ENCODE data around the gene RFTN2.
A peak's percentile ranks its signal among the peaks of the same experiment; 100 is the strongest.
"Not testable (repeated sequence)": the region's sequence is repeated elsewhere in the genome, so short reads cannot be mapped to it uniquely, and the experiment has no call there.

Gene RFTN2

DNA sequence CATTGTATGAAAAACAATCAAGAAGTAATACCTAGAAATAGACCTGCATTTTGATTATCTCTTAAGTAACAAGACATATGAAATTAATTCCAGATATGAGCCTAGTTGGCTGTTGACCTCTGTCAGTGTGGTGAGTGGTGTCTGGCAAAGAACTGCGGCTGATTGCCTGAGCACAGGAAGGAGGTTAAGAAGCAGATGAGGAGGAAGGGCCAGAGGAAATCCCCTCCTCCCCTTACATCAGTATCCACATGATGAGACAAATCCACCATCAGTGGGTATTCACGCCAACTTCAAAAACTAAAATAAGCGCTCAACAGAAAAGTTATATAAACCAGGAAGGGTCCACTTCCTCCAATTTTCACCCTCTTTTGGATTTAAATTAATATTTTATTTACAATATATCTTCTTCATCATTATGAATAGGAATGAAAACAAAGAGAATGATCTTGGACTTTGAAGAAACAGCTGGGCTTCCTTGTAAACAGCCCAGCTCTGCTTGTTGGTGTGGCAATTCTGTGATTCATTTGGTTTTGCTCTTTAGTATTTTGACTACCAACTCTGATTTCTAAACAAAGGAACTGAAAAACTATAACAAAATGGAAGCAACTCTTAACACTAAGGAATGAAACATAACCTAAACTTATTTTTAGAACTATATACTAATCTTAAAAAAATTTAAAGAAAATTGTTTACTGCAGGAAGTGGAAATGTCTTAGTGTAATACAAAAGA, 27.3 kb downstream of the RFTN2 start:
- no peak for DNase-seq
- ATAC-seq = no peak
- Mint-ChIP-seq H3K27me3 (no peaks in the 10 kb centered on the region), H3K4me3 (no peak overlapping the region), H3K4me1 (peaks cover 6% of the 10 kb centered on the region), H3K9me3 (no peaks in the 10 kb centered on the region), H3K27ac (peak overlapping the region in 1 of 2 donors; percentile 55)

DNA sequence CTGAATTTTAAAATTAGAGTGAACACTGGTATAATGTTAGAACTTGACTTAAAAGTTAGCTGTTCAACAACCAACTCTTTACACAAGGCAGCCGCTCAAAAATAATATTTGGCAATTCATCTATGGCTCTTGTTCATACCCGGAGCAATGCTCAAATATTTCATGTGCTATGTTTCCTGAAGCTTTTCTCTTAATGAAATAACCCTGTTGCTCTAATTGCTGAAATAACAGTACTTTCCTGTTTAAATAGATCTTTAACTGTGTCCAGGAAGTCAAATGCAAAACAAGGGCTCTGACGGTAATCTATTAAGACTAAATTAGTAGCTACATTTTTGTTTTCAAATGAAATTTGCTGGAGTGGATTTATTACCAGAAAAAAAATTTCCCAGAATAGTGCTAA, 33.7 kb downstream of the RFTN2 start:
- H3K9me3 Mint-ChIP-seq = peaks cover 0 to 5% of the 10 kb centered on the region in 2 donors
- H3K27me3 Mint-ChIP-seq = no peaks in the 10 kb centered on the region
- no peak for DNase-seq
- H3K4me1 Mint-ChIP-seq = peaks cover 6% of the 10 kb centered on the region
- no peak overlapping the region for H3K4me3 Mint-ChIP-seq
- no peak overlapping the region for H3K27ac Mint-ChIP-seq
- ATAC-seq = no peak

DNA sequence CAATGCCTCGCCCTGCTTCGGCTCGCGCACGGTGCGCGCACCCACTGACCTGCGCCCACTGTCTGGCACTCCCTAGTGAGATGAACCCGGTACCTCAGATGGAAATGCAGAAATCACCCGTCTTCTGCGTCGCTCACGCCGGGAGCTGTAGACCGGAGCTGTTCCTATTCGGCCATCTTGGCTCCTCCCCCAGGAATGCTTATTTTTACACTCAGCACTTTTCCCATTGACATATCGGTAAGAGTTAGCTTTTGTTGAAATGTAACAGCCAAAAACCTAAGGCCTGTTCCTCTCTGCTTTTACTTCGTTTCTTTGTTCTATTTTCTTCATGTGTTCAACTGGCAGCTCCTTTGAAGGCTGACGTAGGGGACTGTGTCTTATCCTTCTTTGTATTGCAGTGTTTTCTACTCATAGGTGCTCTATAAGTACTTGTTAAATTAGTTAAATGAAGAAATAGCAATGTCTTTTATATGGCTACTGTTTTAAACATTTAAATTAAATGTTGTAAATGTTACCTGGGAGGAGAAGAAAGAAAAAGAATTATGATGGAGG, 34.7 kb downstream of the RFTN2 start:
- not testable (repeated sequence) for DNase-seq, H3K4me1 Mint-ChIP-seq, H3K9me3 Mint-ChIP-seq, H3K27me3 Mint-ChIP-seq, ATAC-seq
- H3K27ac Mint-ChIP-seq = peak overlapping the region in 1 of 2 donors; percentile 63
- H3K4me3 Mint-ChIP-seq = peak overlapping the region; percentile 55 to 65

DNA sequence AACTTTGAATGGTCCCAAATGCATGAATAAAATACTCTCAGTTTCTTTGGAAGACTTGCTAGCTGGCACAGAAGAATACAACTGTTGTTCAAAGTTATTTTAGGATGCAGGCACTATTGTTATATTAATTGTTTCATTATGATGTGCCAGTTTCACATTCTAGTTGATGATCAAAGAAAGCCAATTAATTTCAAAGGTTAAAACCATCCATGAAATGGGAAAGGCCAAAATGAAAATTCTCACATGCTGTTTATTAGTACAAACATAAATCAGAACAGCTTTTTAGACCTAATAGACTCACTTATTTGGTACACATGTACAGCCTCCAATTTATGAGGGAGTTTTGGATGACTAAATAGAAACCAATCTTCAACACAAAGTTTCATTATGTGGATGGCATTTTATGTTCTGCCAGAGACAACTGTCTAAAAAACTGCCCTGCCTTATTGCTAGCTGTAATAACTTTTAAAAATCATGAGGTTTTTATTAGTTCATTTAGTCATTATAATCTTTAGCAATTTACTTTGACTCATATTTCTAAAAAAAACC, 42.2 kb downstream of the RFTN2 start:
- ATAC-seq (no peak), DNase-seq (no peak)
- Mint-ChIP-seq H3K27ac (no peak overlapping the region), H3K4me1 (no peaks in the 10 kb centered on the region), H3K9me3 (peaks cover 11 to 12% of the 10 kb centered on the region in 2 donors), H3K27me3 (no peaks in the 10 kb centered on the region), H3K4me3 (no peak overlapping the region)

DNA sequence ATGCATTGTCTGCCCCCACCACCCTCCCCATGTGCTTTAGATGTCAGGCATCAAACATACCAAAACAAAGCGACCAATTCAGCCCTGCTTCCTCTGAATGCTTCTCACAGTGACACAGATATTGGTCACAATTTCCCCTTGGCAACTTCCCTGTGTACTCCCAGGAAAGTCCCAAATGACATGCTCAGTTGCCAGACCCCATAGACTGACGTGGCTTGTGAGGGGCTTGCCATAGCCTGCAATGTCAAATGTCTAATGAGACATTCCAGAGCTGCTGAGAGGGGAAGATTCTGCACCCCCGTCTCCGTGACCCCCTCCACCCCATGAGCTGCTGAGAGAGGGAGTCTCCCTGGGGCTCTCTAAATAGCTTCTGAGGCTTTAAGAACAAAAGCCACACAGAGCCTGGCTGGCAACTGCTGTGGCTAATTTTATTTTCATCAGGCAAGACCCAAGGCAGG, 47.3 kb downstream of the RFTN2 start:
- no peaks in the 10 kb centered on the region for H3K27me3 Mint-ChIP-seq
- H3K4me3 Mint-ChIP-seq = no peak overlapping the region
- no peaks in the 10 kb centered on the region for H3K4me1 Mint-ChIP-seq
- DNase-seq (no peak), ATAC-seq (peak; percentile 28)
- H3K9me3 Mint-ChIP-seq = peaks cover 11 to 12% of the 10 kb centered on the region in 2 donors
- peak overlapping the region in 1 of 2 donors; percentile 3 for H3K27ac Mint-ChIP-seq

DNA sequence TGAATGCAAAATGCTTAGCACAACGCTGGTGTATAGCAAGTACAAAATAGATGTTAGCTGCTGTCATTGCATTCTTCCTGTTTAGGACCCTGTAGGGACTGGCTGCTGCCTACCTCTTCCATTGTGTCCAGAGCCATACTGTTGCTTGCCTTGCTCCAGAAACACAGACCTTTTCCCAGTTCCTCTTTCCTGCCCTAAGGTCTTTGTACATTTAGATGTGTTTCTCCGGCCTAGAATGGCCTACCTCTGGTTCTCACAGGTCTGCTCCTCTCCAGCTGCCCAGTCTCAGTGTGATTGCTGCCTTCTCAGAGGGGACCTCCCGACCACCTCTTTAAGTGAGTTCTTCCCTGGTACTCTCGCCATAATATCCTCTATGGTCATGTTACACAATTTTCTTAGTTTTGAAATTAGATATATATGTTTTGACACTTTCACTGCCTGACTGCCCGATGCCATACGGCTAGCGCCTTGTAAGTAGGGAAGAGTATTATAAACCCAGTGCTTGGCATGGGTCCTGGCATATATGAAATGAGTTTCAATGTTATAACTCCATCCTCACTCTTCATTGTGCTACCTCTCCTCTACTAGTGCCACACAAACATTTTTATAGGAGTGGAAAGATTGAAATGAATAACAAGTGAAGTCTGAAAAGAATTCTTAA, 48.3 kb downstream of the RFTN2 start:
- Mint-ChIP-seq H3K27me3 (no peaks in the 10 kb centered on the region), H3K4me3 (no peak overlapping the region), H3K4me1 (no peaks in the 10 kb centered on the region), H3K27ac (no peak overlapping the region), H3K9me3 (peaks cover 4 to 7% of the 10 kb centered on the region in 2 donors)
- ATAC-seq (no peak), DNase-seq (no peak)

DNA sequence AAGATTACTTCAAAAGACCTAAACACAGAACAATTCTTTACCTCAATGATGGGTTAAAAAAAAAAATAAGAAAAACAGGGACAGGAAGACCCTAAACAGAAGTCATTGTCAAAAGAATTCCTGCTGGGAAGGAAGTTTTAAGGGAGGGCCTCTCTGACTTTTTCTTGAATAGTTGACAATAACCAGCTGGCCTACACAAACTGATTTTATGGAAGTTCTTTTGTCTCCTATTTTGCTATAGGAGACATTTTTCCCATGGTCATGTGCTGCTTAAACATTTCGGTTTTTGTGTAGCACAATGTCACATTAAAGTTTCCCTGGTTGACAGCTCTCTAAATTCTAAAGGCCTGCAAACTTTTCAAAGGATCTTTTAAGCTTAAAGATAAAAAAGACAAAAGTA, 55.3 kb downstream of the RFTN2 start:
- H3K9me3 Mint-ChIP-seq = no peaks in the 10 kb centered on the region
- no peak overlapping the region for H3K4me3 Mint-ChIP-seq
- no peaks in the 10 kb centered on the region for H3K4me1 Mint-ChIP-seq
- H3K27ac Mint-ChIP-seq = no peak overlapping the region
- ATAC-seq (no peak), DNase-seq (no peak)
- H3K27me3 Mint-ChIP-seq = no peaks in the 10 kb centered on the region

DNA sequence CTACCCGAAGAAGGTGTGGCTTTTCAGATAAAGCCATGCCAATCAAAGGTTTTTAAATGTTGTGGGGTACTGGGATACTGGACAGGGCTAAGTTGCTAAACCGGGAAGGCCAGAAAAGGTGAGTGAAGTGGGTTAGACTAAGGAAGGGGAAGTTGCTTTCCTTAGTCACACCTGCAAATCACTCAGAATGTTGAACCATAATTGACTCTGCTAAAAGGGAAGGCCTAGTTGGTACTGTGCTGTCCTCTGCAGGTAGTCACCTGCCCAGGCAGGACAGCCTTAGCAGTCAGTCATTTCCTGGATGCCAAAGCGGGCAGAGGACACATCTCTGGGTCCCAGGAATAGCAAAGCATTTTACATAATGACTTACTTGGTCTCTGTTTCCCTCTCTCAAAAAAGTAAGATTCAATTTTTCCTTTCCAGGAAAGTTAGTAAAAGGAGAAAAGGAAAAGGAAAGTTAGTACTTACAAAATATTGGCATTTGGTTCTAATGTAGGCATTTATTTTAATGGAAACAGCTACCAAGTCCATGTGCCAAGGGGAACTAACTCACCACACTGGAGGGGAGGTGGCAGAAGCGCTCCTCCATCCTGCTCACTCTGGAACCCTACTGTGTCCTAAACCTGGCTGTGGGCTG, 60.3 kb downstream of the RFTN2 start:
- no peaks in the 10 kb centered on the region for H3K9me3 Mint-ChIP-seq
- ATAC-seq (peak; percentile 62), DNase-seq (no peak)
- H3K27me3 Mint-ChIP-seq = no peaks in the 10 kb centered on the region
- peaks cover 7% of the 10 kb centered on the region for H3K4me1 Mint-ChIP-seq
- H3K4me3 Mint-ChIP-seq = no peak overlapping the region
- no peak overlapping the region for H3K27ac Mint-ChIP-seq

DNA sequence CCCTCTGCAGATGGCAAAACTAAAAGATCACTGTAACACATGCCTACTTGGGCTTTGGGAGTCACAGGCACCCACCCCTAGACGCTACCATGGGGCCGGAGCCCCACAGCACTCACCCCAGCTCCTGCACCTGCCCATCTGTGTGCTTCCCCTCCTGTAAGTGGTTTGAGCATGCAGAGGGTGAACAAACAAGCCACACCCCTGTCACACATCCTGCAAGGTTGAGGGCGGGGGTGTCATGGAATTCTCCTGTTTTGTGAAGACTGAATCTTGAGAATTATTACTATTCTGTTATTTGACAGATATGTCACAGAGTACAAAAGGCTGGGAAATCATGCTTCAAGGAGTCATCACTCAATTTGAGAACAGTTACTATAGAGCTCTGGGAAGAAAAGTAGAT, 60.9 kb downstream of the RFTN2 start:
- Mint-ChIP-seq H3K4me3 (no peak overlapping the region), H3K9me3 (no peaks in the 10 kb centered on the region), H3K27me3 (no peaks in the 10 kb centered on the region), H3K4me1 (peaks cover 7% of the 10 kb centered on the region), H3K27ac (no peak overlapping the region)
- no peak for DNase-seq
- no peak for ATAC-seq

DNA sequence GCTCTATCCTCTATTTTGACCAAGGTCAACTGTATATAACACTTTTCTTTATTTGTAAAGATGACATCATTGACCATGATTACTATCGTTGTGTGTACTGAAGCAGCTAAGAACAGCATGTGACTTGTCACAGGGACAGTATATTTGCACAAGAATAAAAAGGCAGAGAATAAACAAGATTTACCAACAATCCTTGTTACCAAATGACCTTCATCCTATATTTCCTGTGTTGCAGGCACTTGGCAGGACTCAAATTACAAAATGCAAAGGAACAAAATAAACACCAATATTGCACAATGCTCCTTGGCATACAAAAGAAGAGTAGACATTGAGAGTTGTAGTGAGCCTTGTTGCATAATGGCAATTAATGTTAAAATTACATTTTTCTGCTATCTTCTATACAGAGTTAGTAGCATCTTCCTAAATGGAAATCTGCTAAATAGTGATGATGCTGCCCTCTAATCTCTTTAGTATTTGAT, 61.8 kb downstream of the RFTN2 start:
- peaks cover 7% of the 10 kb centered on the region for H3K4me1 Mint-ChIP-seq
- no peak overlapping the region for H3K4me3 Mint-ChIP-seq
- ATAC-seq = no peak
- H3K27ac Mint-ChIP-seq = no peak overlapping the region
- no peak for DNase-seq
- no peaks in the 10 kb centered on the region for H3K9me3 Mint-ChIP-seq
- no peaks in the 10 kb centered on the region for H3K27me3 Mint-ChIP-seq

DNA sequence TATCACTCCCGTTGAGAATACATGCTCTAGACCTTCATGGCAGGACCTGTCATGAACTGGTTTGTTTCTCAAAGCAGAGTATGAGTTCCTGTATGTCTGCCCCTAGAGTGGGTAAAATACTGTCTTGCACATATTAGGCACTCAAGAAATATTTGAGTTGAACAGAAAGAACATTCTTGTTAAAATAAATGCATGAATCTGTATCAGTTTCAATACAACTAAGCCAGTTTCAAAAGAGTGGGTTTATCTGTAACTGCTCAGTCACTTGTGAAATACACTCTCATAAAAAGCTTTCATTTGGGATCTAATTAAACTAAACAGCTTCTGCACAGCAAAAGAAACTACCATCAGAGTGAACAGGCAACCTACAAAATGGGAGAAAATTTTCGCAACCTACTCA, 69.2 kb downstream of the RFTN2 start:
- H3K4me3 Mint-ChIP-seq = no peak overlapping the region
- H3K9me3 Mint-ChIP-seq = no peaks in the 10 kb centered on the region
- peak; percentile 67 for ATAC-seq
- H3K27ac Mint-ChIP-seq = no peak overlapping the region
- peaks cover 8% of the 10 kb centered on the region for H3K4me1 Mint-ChIP-seq
- H3K27me3 Mint-ChIP-seq = no peaks in the 10 kb centered on the region
- no peak for DNase-seq

DNA sequence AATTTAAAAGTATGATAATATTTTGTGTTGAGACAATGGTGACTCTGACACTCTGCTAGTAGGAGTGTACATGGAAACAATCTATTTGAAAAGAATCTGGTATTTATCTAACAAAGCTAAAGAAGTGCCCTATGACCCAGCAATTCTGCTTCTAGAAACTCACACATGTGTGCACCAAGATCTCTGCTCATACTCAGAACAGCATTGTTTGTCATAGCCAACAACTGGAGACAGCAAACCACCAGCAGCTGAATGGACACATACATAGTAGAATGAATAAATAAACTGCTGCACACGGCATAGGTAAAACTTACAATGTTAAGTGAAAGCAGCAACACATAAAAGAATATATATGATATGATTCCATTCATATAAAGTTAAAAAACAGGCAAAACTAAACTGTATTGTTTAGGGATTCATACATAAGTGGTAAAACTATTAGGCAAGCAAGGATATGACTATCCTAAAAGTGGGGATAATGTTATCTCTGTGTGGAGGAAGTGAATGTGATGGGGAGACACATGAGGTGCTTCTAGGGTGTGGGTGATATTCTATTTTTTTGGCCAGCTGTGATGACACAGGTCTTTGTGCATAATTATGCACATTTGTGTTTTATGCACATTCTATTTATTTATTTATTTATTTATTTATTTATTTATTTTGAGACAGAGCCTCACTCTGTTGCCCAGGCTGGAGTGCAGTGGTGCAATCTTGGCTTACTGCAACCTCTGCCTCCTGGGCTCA, 71.1 kb downstream of the RFTN2 start:
- Mint-ChIP-seq H3K4me3 (no peak overlapping the region), H3K27me3 (no peaks in the 10 kb centered on the region), H3K9me3 (no peaks in the 10 kb centered on the region), H3K27ac (no peak overlapping the region), H3K4me1 (peaks cover 13% of the 10 kb centered on the region)
- DNase-seq (no peak), ATAC-seq (no peak)

DNA sequence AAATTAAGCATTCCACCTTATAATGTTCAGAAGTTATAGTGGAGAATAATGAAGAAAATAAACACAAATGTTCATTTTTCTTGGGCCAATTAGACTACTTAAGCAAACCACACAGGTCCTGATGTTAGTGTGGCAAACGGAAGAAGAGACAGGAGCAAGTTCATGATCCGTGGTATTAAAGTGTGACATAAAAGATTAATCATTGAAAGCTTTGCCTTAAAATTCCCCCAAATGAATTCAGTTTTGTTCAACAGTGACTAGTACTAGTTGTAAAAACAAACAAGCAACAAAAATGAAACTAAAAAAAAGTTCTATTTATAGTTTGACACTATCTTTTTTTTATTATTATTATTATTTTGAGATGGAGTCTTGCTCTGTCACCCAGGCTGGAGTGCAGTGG, 73.7 kb downstream of the RFTN2 start:
- ATAC-seq (no peak), DNase-seq (no peak)
- Mint-ChIP-seq H3K4me3 (no peak overlapping the region), H3K9me3 (no peaks in the 10 kb centered on the region), H3K4me1 (peaks cover 17% of the 10 kb centered on the region), H3K27ac (no peak overlapping the region), H3K27me3 (peaks cover 14% of the 10 kb centered on the region)

DNA sequence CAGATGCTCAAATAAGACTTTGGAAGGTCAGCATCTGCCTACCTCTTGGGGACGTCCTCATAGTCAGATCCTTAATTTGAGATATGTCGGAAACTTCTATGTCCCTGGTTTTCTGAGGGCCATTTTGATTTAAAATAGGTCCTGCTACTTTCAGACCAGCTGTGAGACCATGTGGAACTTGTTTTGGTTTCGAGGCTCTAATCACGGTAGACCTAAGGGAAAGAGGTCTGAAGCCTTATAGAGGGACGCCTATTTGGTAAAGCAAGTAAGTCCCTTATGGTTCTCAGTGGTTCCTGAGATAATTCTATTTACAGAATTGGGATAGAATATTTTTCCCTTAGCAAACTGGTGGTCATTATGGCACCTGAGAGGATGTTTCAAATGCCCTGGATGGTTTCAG, 75.1 kb downstream of the RFTN2 start:
- no peak overlapping the region for H3K27ac Mint-ChIP-seq
- no peak overlapping the region for H3K4me3 Mint-ChIP-seq
- H3K4me1 Mint-ChIP-seq = peaks cover 9% of the 10 kb centered on the region
- DNase-seq = no peak
- H3K9me3 Mint-ChIP-seq = no peaks in the 10 kb centered on the region
- no peak for ATAC-seq
- peaks cover 14% of the 10 kb centered on the region for H3K27me3 Mint-ChIP-seq

Measured in stimulated activated naive CD8-positive, alpha-beta T cell treated with anti-CD3 and anti-CD28 coated beads, Interleukin-15, amount 100 ng/mL, for 72 hours (primary cell).